HG03571 (cell line): ENCODE data around the gene CLDN2.
A peak's percentile ranks its signal among the peaks of the same experiment; 100 is the strongest.
"Not testable (repeated sequence)": the region's sequence is repeated elsewhere in the genome, so short reads cannot be mapped to it uniquely, and the experiment has no call there.

Source experiments
- ATAC-seq: cut with Tn5 transposase; IDR thresholded peaks from one replicate; pipeline ENCODE4 v1.9.1; 2021; ENCODE audit not compliant: unreplicated experiment

Gene CLDN2

GRCh38 chrX:106919932-106920452 is at the start of gene CLDN2:
Gene CLDN2, plus strand, starts transcription at chrX:106920402. Its CDS starts 7,827 bp downstream, at chrX:106928229.
- no peak for ATAC-seq

- not testable (repeated sequence) for ATAC-seq
Observed at GRCh38 chrX:106872796-106873195, 47.4 kb upstream of the CLDN2 start.

GRCh38 chrX:106874075-106874474 is 46.1 kb upstream of the CLDN2 start:
- ATAC-seq, result no peak

- ATAC-seq, result no peak
Observed at GRCh38 chrX:106875151-106875550, 45.1 kb upstream of the CLDN2 start.

GRCh38 chrX:106889468-106889867 is 30.7 kb upstream of the CLDN2 start:
- ATAC-seq, result no peak

- no peak for ATAC-seq
Observed at GRCh38 chrX:106891762-106892460, 28.3 kb upstream of the CLDN2 start.

- no peak for ATAC-seq
Observed at GRCh38 chrX:106894392-106894909, 25.8 kb upstream of the CLDN2 start.

- no peak for ATAC-seq
Observed at GRCh38 chrX:106894978-106895452, 25.2 kb upstream of the CLDN2 start.

GRCh38 chrX:106897259-106897658 is 22.9 kb upstream of the CLDN2 start:
- ATAC-seq, result no peak

GRCh38 chrX:106898462-106898861 is 21.7 kb upstream of the CLDN2 start:
- ATAC-seq, result peak; percentile 75

- ATAC-seq, result no peak
Observed at GRCh38 chrX:106899276-106899675, 20.9 kb upstream of the CLDN2 start.

GRCh38 chrX:106899841-106900240 is 20.4 kb upstream of the CLDN2 start:
- no peak for ATAC-seq

- no peak for ATAC-seq
Observed at GRCh38 chrX:106901341-106901740, 18.9 kb upstream of the CLDN2 start.

GRCh38 chrX:106901781-106902219 is 18.4 kb upstream of the CLDN2 start:
- no peak for ATAC-seq

GRCh38 chrX:106902684-106903083 is 17.5 kb upstream of the CLDN2 start:
- no peak for ATAC-seq

GRCh38 chrX:106903291-106903824 is 16.8 kb upstream of the CLDN2 start, which contains the start of gene RIPPLY1:
Gene RIPPLY1, minus strand, starts transcription at chrX:106903341. Its CDS starts 54 bp downstream, at chrX:106903287.
- ATAC-seq, result no peak

- no peak for ATAC-seq
Observed at GRCh38 chrX:106903856-106904528, 16.2 kb upstream of the CLDN2 start.

- ATAC-seq, result no peak
Observed at GRCh38 chrX:106905064-106905708, 15.0 kb upstream of the CLDN2 start.

- no peak for ATAC-seq
Observed at GRCh38 chrX:106906361-106906760, 13.8 kb upstream of the CLDN2 start.

- ATAC-seq, result no peak
Observed at GRCh38 chrX:106912864-106913263, 7.3 kb upstream of the CLDN2 start.
